ENCODE measurements around the gene KIF5A.
A peak's percentile ranks its signal among the peaks of the same experiment; 100 is the strongest.

The KIF5A gene

DNA sequence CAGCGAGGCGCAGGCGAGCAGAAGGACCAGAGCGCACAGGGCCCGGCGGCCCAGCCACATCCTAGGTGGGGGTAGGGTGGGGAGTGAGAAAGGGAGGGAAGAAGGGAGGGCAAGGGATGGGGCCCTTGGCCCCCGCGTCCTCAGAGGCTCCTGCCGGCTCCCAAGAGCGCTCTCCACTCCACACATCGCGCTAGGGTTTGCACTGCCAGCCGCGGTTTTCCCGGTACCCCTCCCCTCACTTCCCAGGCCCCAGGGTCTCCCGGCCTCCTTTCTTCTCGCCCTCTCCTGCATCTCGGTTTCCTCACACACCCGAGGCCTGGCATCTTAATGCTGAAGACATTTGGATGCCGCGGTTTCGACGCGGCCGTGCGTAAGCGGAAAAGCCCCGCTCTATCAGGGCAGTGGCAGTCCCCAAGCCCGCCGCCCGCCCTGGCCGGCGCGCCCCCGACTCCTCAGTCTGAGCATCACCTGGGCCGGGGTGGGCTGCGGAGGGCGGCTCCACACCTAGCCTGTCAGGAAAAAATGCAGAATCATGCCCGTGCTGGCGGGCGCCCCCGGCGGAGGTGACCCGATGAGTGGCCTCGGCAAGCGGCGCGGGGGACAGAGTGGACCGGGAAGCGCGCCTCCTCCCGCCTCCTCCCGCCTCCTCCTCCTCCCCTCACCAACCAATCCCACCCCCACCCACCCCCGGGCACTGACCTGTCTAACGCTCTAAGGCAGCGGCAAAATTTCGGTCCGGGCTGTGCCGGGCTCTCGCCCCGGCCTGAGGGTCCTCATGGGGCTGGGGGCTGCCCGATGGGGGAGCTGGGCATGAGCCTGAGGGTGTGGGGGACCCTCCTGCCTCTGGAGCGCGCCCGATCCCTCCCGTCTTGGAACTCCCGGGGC, 82.5 kb downstream of the KIF5A start:
- TF ChIP-seq CEBPB (IDR thresholded peaks at IDR 0.05), result no peak
- no peak for TF ChIP-seq EGR1 (IDR thresholded peaks at IDR 0.05)
- peak; percentile 84; the same call in 1 of the 2 replicates for TF ChIP-seq ZBTB7A (IDR thresholded peaks at IDR 0.05; ENCODE audit: low read depth)

DNA sequence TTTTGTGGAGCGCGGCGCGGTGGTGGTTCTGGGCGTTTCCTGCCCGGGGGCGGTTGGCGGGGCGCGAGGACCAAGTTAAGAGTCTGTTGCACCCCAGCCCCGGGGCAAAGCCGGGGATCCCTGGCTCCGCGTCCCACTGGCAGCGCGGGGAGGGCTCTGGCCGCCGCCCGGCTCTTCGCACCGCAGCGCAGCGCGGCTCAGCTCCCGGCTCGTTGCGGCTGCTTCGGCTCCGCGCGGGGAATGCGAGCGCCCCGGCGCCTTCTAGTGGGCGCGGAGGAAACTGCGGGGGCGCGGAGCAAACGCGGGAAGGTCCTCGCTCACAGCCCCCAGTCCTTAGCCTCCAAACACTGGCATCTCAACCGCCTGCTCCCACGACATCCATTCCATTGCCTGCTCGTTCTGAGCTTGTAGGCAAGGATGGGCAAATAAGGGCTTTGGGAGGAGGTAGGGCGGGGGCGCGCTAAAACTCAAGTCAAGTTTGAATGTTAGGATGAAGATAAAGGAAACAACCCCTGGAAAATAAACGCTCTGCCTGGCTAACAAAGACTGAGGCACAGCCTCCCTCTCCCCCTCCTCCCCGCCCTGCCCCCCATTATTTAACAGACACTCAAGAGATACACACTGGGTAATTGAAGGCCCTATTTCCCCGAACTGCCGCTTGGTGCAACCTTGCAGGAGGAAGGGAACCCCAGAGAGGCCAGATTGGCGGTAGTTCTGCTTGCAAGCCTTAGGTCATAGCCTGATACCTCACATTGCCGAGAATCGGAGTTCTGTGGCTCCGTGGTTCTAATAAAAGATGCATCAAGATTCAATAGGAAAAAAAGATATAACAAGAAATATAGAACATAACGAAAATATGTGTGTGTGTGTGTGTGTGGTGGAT, 83.4 kb downstream of the KIF5A start, which contains the start of gene B4GALNT1:
TSS of gene B4GALNT1 (minus strand) at position 244 of the 883 bp plus-strand sequence. CDS start 1,069 bp downstream, outside the sequence.
- TF ChIP-seq, protein P1, sequence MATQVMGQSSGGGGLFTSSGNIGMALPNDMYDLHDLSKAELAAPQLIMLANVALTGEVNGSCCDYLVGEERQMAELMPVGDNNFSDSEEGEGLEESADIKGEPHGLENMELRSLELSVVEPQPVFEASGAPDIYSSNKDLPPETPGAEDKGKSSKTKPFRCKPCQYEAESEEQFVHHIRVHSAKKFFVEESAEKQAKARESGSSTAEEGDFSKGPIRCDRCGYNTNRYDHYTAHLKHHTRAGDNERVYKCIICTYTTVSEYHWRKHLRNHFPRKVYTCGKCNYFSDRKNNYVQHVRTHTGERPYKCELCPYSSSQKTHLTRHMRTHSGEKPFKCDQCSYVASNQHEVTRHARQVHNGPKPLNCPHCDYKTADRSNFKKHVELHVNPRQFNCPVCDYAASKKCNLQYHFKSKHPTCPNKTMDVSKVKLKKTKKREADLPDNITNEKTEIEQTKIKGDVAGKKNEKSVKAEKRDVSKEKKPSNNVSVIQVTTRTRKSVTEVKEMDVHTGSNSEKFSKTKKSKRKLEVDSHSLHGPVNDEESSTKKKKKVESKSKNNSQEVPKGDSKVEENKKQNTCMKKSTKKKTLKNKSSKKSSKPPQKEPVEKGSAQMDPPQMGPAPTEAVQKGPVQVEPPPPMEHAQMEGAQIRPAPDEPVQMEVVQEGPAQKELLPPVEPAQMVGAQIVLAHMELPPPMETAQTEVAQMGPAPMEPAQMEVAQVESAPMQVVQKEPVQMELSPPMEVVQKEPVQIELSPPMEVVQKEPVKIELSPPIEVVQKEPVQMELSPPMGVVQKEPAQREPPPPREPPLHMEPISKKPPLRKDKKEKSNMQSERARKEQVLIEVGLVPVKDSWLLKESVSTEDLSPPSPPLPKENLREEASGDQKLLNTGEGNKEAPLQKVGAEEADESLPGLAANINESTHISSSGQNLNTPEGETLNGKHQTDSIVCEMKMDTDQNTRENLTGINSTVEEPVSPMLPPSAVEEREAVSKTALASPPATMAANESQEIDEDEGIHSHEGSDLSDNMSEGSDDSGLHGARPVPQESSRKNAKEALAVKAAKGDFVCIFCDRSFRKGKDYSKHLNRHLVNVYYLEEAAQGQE (IDR thresholded peaks at IDR 0.05; ENCODE audit: low read depth), result no peak
- TF ChIP-seq TCF12 (IDR thresholded peaks at IDR 0.05; ENCODE audit: low read depth) (peak; percentile 18; the same call in 1 of the 2 replicates), NFIC (IDR thresholded peaks at IDR 0.05) (no peak), FOXM1 (IDR thresholded peaks at IDR 0.05; ENCODE audit: borderline replicate concordance, low read depth) (no peak), CEBPB (IDR thresholded peaks at IDR 0.05) (no peak), CREB1 (IDR thresholded peaks at IDR 0.05; ENCODE audit: low read depth) (no peak), EGR1 (IDR thresholded peaks at IDR 0.05) (peak; percentile 77; the same call in 1 of the 2 replicates), TEAD4 (IDR thresholded peaks at IDR 0.05) (peak; percentile 83), EP300 (IDR thresholded peaks at IDR 0.05; ENCODE audit: borderline replicate concordance) (no peak), YY1 (IDR thresholded peaks at IDR 0.05; ENCODE audit: low read depth) (no peak), ZBTB7A (IDR thresholded peaks at IDR 0.05; ENCODE audit: low read depth) (peak; percentile 62; the same call in 1 of the 2 replicates), TAF1 (IDR thresholded peaks at IDR 0.05; ENCODE audit: low read depth) (no peak), RAD21 (IDR thresholded peaks at IDR 0.05; ENCODE audit: low read depth) (peak; percentile 68)
- TF ChIP-seq, protein P2, sequence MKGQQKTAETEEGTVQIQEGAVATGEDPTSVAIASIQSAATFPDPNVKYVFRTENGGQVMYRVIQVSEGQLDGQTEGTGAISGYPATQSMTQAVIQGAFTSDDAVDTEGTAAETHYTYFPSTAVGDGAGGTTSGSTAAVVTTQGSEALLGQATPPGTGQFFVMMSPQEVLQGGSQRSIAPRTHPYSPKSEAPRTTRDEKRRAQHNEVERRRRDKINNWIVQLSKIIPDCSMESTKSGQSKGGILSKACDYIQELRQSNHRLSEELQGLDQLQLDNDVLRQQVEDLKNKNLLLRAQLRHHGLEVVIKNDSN (IDR thresholded peaks at IDR 0.05), result no peak
- TF ChIP-seq, protein P3, sequence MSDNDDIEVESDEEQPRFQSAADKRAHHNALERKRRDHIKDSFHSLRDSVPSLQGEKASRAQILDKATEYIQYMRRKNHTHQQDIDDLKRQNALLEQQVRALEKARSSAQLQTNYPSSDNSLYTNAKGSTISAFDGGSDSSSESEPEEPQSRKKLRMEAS (IDR thresholded peaks at IDR 0.05), result peak; percentile 90

All from Ishikawa (cell line).